Loucy (cell line): ENCODE measurements around the gene ZNF423.

Source experiments
- EZH2phosphoT487 ChIP-seq: fragments of 200-600 bp; IDR thresholded peaks from 2 replicates; pipeline ENCODE4 v1.6.1; 2018; ENCODE audit warnings: antibody characterized with exemption, mild to moderate bottlenecking, moderate library complexity, borderline replicate concordance
- TF ChIP-seq, protein P1 (sequence below): fragments of 200-600 bp; sonication (generic); conservative IDR thresholded peaks from 2 replicates; pipeline ENCODE4 v1.5.1; 2014; ENCODE audit warnings: mild to moderate bottlenecking, antibody characterized with exemption, low read length

- TF ChIP-seq, protein P1, sequence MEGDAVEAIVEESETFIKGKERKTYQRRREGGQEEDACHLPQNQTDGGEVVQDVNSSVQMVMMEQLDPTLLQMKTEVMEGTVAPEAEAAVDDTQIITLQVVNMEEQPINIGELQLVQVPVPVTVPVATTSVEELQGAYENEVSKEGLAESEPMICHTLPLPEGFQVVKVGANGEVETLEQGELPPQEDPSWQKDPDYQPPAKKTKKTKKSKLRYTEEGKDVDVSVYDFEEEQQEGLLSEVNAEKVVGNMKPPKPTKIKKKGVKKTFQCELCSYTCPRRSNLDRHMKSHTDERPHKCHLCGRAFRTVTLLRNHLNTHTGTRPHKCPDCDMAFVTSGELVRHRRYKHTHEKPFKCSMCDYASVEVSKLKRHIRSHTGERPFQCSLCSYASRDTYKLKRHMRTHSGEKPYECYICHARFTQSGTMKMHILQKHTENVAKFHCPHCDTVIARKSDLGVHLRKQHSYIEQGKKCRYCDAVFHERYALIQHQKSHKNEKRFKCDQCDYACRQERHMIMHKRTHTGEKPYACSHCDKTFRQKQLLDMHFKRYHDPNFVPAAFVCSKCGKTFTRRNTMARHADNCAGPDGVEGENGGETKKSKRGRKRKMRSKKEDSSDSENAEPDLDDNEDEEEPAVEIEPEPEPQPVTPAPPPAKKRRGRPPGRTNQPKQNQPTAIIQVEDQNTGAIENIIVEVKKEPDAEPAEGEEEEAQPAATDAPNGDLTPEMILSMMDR, result no peak
- TF ChIP-seq EZH2phosphoT487, result no peak
These were observed 335.3 kb downstream of the ZNF423 start for GRCh38 chr16:49520492-49521038.
